Loucy (cell line): ENCODE data around the gene UBALD1.

Experiments
- H2AFZ ChIP-seq: fragments of 200-600 bp; sonication (generic); 2 replicates; pipeline ENCODE4 v1.6.0; 2016; ENCODE audit warnings: antibody characterized with exemption, mild to moderate bottlenecking, low read length, moderate library complexity
- H3F3A ChIP-seq: fragments of 200-600 bp; 2 replicates; pipeline ENCODE4 v1.6.0; 2016; ENCODE audit warnings: antibody characterized with exemption, low read depth, mild to moderate bottlenecking
- H3K27me3 ChIP-seq: fragments of 200-600 bp; sonication (generic); 2 replicates; pipeline ENCODE4 v1.6.1; 2014; ENCODE audit warnings: low read length, mild to moderate bottlenecking; ENCODE audit not compliant: insufficient read depth, poor library complexity, severe bottlenecking
- H3K36me3 ChIP-seq: fragments of 200-600 bp; sonication (generic); 2 replicates; pipeline ENCODE4 v1.6.1; 2016; ENCODE audit warnings: low read length; ENCODE audit not compliant: insufficient read depth
- H3K4me1 ChIP-seq: fragments of 200-600 bp; sonication (generic); 2 replicates; pipeline ENCODE4 v1.5.1; 2014; ENCODE audit warnings: low read length, mild to moderate bottlenecking; ENCODE audit not compliant: insufficient read depth, poor library complexity, severe bottlenecking
- H3K4me2 ChIP-seq: fragments of 200-600 bp; sonication (generic); 2 replicates; pipeline ENCODE4 v1.6.0; 2014; ENCODE audit warnings: antibody characterized with exemption, low read length, low read depth, mild to moderate bottlenecking; ENCODE audit not compliant: poor library complexity, severe bottlenecking
- H3K4me3 ChIP-seq: fragments of 200-600 bp; sonication (generic); 2 replicates; pipeline ENCODE4 v1.5.1; 2014; ENCODE audit warnings: low read length, mild to moderate bottlenecking, mixed read lengths; ENCODE audit not compliant: poor library complexity, severe bottlenecking
- H3K79me2 ChIP-seq: fragments of 200-600 bp; sonication (generic); 2 replicates; pipeline ENCODE4 v1.6.1; 2014; ENCODE audit warnings: low read length; ENCODE audit not compliant: insufficient read depth
- H3K9ac ChIP-seq: fragments of 200-600 bp; sonication (generic); 2 replicates; pipeline ENCODE4 v1.6.0; 2014; ENCODE audit warnings: mild to moderate bottlenecking, low read depth, low read length, moderate library complexity; ENCODE audit not compliant: poor library complexity, severe bottlenecking
- H3K9me2 ChIP-seq: fragments of 200-600 bp; sonication (generic); replicated peaks from 2 replicates; pipeline ENCODE4 v1.6.1; 2016; ENCODE audit warnings: low read depth, low read length, mixed read lengths
- H3K9me3 ChIP-seq: fragments of 200-600 bp; sonication (generic); 2 replicates; pipeline ENCODE4 v1.6.1; 2014; ENCODE audit warnings: mild to moderate bottlenecking, antibody characterized with exemption, low read length, low read depth; ENCODE audit not compliant: insufficient read depth
- H4K20me1 ChIP-seq: fragments of 200-600 bp; sonication (generic); 2 replicates; pipeline ENCODE4 v1.6.0; 2014; ENCODE audit warnings: antibody characterized with exemption, low read length, mild to moderate bottlenecking; ENCODE audit not compliant: insufficient read depth, poor library complexity, severe bottlenecking
- CTCF ChIP-seq: fragments of 200-600 bp; sonication (generic); conservative IDR thresholded peaks from 2 replicates; pipeline ENCODE4 v1.5.1; 2014; ENCODE audit warnings: mild to moderate bottlenecking, antibody characterized with exemption, low read length
- EZH2phosphoT487 ChIP-seq: fragments of 200-600 bp; IDR thresholded peaks from 2 replicates; pipeline ENCODE4 v1.6.1; 2018; ENCODE audit warnings: antibody characterized with exemption, mild to moderate bottlenecking, moderate library complexity, borderline replicate concordance

UBALD1 gene

GRCh38 chr16:4624827-4625559 lies 10.3 kb upstream of the UBALD1 start:
- no peak for TF ChIP-seq EZH2phosphoT487
- no peak for TF ChIP-seq CTCF
- Histone ChIP-seq H3K4me3 (peak overlapping the region; percentile 83), H2AFZ (peak overlapping the region; percentile 49; the same call in 1 of the 2 replicates), H3K9me3 (no peaks in the 10 kb centered on the region), H3F3A (no peaks in the 10 kb centered on the region), H3K27me3 (no peaks in the 10 kb centered on the region), H4K20me1 (peaks cover 5% of the 10 kb centered on the region), H3K4me1 (peaks cover 18% of the 10 kb centered on the region), H3K79me2 (peaks cover 40% of the 10 kb centered on the region), H3K4me2 (peak overlapping the region; percentile 85), H3K36me3 (no peaks in the 10 kb centered on the region), H3K9me2 (no peaks in the 10 kb centered on the region), H3K9ac (peak overlapping the region; percentile 81)

GRCh38 chr16:4624015-4624826 lies 9.5 kb upstream of the UBALD1 start, which contains the start of gene MGRN1:
Gene MGRN1 (plus strand): TSS chr16:4624826. CDS start chr16:4624961, 135 bp downstream.
- H3K36me3 ChIP-seq: no peaks in the 10 kb centered on the region
- TF ChIP-seq EZH2phosphoT487: no peak
- peak; percentile 74 for TF ChIP-seq CTCF
- peaks cover 18% of the 10 kb centered on the region for H3K4me1 ChIP-seq
- H3K9me2 ChIP-seq: no peaks in the 10 kb centered on the region
- peak within 1 kb of the TSS; percentile 80 for H2AFZ ChIP-seq
- H4K20me1 ChIP-seq: peaks cover 5% of the 10 kb centered on the region
- peak within 1 kb of the TSS; percentile 81 for H3K9ac ChIP-seq
- H3F3A ChIP-seq: no peaks in the 10 kb centered on the region
- H3K4me2 ChIP-seq: peak within 1 kb of the TSS; percentile 85
- H3K4me3 ChIP-seq: peak within 1 kb of the TSS; percentile 83
- H3K79me2 ChIP-seq: peaks cover 40% of the 10 kb centered on the region
- no peaks in the 10 kb centered on the region for H3K9me3 ChIP-seq
- no peaks in the 10 kb centered on the region for H3K27me3 ChIP-seq

GRCh38 chr16:4623593-4623992 lies 8.9 kb upstream of the UBALD1 start:
- Histone ChIP-seq H3K9me2 (no peaks in the 10 kb centered on the region), H3K27me3 (no peaks in the 10 kb centered on the region), H4K20me1 (peaks cover 5% of the 10 kb centered on the region), H3K9me3 (no peaks in the 10 kb centered on the region), H3K9ac (no peak overlapping the region), H3K4me1 (peaks cover 18% of the 10 kb centered on the region), H3K79me2 (peaks cover 34% of the 10 kb centered on the region), H3K4me3 (no peak overlapping the region), H3K4me2 (peak overlapping the region; percentile 29), H2AFZ (0 out of 2 replicates have a peak overlapping the region, but pooled peaks have one; percentile 80), H3F3A (no peaks in the 10 kb centered on the region), H3K36me3 (no peaks in the 10 kb centered on the region)
- TF ChIP-seq EZH2phosphoT487: no peak
- TF ChIP-seq CTCF: no peak
